Thyroid gland (tissue), 4 donors: ENCODE data around the gene ATP9B.

Experiments used
- POLR2A ChIP-seq, 2 donors: fragments of 450-650 bp; IDR thresholded peaks; one replicate each; pipeline ENCODE4 v1.6.1; 2017; ENCODE audit warnings: antibody characterized with exemption in 2 of 2, mild to moderate bottlenecking in 2 of 2, moderate library complexity in 1 of 2
- TF ChIP-seq, protein P1 (sequence below), 6 experiments: fragments of 200-600 bp in 3 of 6; fragments of 450-650 bp in 3 of 6; sonication (generic) in 3 of 6; IDR thresholded peaks; one replicate each; pipeline ENCODE4 v1.5.1; 2016 to 2019; ENCODE audit warnings: antibody characterized with exemption in 6 of 6, mild to moderate bottlenecking in 2 of 6, inconsistent platforms in 1 of 6, moderate library complexity in 1 of 6

- TF ChIP-seq, protein P1, sequence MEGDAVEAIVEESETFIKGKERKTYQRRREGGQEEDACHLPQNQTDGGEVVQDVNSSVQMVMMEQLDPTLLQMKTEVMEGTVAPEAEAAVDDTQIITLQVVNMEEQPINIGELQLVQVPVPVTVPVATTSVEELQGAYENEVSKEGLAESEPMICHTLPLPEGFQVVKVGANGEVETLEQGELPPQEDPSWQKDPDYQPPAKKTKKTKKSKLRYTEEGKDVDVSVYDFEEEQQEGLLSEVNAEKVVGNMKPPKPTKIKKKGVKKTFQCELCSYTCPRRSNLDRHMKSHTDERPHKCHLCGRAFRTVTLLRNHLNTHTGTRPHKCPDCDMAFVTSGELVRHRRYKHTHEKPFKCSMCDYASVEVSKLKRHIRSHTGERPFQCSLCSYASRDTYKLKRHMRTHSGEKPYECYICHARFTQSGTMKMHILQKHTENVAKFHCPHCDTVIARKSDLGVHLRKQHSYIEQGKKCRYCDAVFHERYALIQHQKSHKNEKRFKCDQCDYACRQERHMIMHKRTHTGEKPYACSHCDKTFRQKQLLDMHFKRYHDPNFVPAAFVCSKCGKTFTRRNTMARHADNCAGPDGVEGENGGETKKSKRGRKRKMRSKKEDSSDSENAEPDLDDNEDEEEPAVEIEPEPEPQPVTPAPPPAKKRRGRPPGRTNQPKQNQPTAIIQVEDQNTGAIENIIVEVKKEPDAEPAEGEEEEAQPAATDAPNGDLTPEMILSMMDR (IDR thresholded peaks at IDR 0.05), result no peak
- TF ChIP-seq POLR2A (IDR thresholded peaks at IDR 0.05), result no peak
Observed at GRCh38 chr18:79299272-79299671, 230.1 kb downstream of the ATP9B start.
